Kidney (tissue), 14 donors: ENCODE data around the gene CDK3. TPM values are rescaled to one million over a fixed set of nuclear protein-coding genes. Genes with fewer than 3 reads are reported as not detected.
A peak's percentile ranks its signal among the peaks of the same experiment; 100 is the strongest.

Source experiments
- DNase-seq, 5 donors: peaks; one replicate each; pipeline ENCODE4 v3.0.0-alpha.2; 2013 to 2020
- FAIRE-seq: peaks from 2 replicates; lab custom pipeline; 2012; peaks lifted over from hg19 to GRCh38; lab: Jason Lieb, UNC
- H3K27ac ChIP-seq, 2 donors: one replicate each; pipeline ENCODE4 v1.7.0; 2013; ENCODE audit warnings: low read depth in 2 of 2, low read length in 2 of 2, inconsistent platforms in 1 of 2
- H3K27me3 ChIP-seq: one replicate; pipeline ENCODE4 v1.7.1; 2013; ENCODE audit warnings: low read length, inconsistent platforms; ENCODE audit not compliant: control insufficient read depth, insufficient read depth
- H3K36me3 ChIP-seq, 3 donors: one replicate each; pipeline versions ENCODE4 v1.7.0 to v1.7.1; 2013; ENCODE audit warnings: low read length in 3 of 3, control low read depth in 1 of 3, inconsistent platforms in 1 of 3; ENCODE audit not compliant: insufficient read depth in 3 of 3, control insufficient read depth in 2 of 3
- H3K4me1 ChIP-seq, 3 donors: one replicate each; pipeline versions ENCODE4 v1.7.0 to v1.7.1; 2013; ENCODE audit warnings: low read length in 3 of 3, inconsistent platforms in 1 of 3, low read depth in 1 of 3; ENCODE audit not compliant: control insufficient read depth in 2 of 3, insufficient read depth in 2 of 3
- H3K4me3 ChIP-seq, 3 donors: one replicate each; pipeline versions ENCODE4 v1.7.0 to v1.8.1; 2013; ENCODE audit warnings: low read length in 3 of 3, control low read depth in 1 of 3, inconsistent platforms in 1 of 3
- H3K9ac ChIP-seq, 3 donors: one replicate each; pipeline versions ENCODE4 v1.7.0 to v1.7.1; 2013; ENCODE audit warnings: low read length in 3 of 3, control low read depth in 1 of 3, inconsistent platforms in 1 of 3
- H3K9me3 ChIP-seq, 3 donors: one replicate each; pipeline versions ENCODE4 v1.7.0 to v1.7.1; 2013; ENCODE audit warnings: low read length in 3 of 3, control low read depth in 1 of 3, inconsistent platforms in 1 of 3; ENCODE audit not compliant: control insufficient read depth in 2 of 3, insufficient read depth in 1 of 3
- CTCF ChIP-seq: IDR thresholded peaks from 3 replicates; pipeline ENCODE4 v1.5.1; 2012; ENCODE audit warnings: mild to moderate bottlenecking, moderate library complexity, borderline replicate concordance; ENCODE audit not compliant: insufficient read depth; ENCODE audit errors: extremely low read depth
- intact Hi-C: fragments of 100-400 bp; cut with DNase I; formaldehyde crosslinking; loops from one replicate; pipeline ENCODE4 v1.11.1; 2022
- polyA plus RNA-seq: library from polyadenylated mRNA; stranded (reverse); fragments of 350-450 nt; fragmentation: Illumina TruSeq; extraction: RNeasy Lipid Tissue Mini Kit (QIAGEN cat#74804); gene quantifications from one replicate; pipeline ENCODE4 v1.2.3, GENCODE V29; 2014; ENCODE audit warnings: low read depth, low replicate concordance; ENCODE audit not compliant: insufficient read depth
- total RNA-seq: library from RNA; stranded (reverse); fragmentation: NEBNext Ultra II Directional; extraction: Animal tissue kit (Norgen Biotek cat#: 25700); gene quantifications from one replicate; pipeline ENCODE4 v1.2.1, GENCODE V29; 2021
- donor health status: control.
- donor health status: control.
- donor health status: control.
- donor health status: control.
- donor health status: control.
- donor health status: DM: yes; HTN: yes; CAD: no.
- donor health status: Normal renal cell carcinoma (clear cell type).

CDK3 gene
- total and polyA plus RNA-seq, 2 donors from 2014 or later, result 7.1 to 7.4 TPM

GRCh38 chr17:76013377-76013932, 12.8 kb downstream of the CDK3 start:
- no peak for TF ChIP-seq CTCF
- no peak for FAIRE-seq
- no peaks in the 10 kb centered on the region for H3K4me1 ChIP-seq
- H3K9me3 ChIP-seq, result no peaks in the 10 kb centered on the region
- peaks cover 0 to 7% (median 4%) of the 10 kb centered on the region in 3 donors for H3K36me3 ChIP-seq
- H3K4me3 ChIP-seq, result no peak overlapping the region
- H3K27ac ChIP-seq, result no peak overlapping the region
- no peak for DNase-seq
- H3K9ac ChIP-seq, result no peak overlapping the region
- no peaks in the 10 kb centered on the region for H3K27me3 ChIP-seq
- intact Hi-C loops, result loop anchor here (10.0 kb wide), 1 partner anchor 271 kb away; no protein-coding TSS in a partner anchor

GRCh38 chr17:76014100-76014924, 13.7 kb downstream of the CDK3 start:
- Histone ChIP-seq H3K9ac (no peak overlapping the region), H3K36me3 (peaks cover 0 to 6% (median 4%) of the 10 kb centered on the region in 3 donors), H3K27ac (no peak overlapping the region), H3K9me3 (no peaks in the 10 kb centered on the region), H3K4me1 (no peaks in the 10 kb centered on the region), H3K27me3 (no peaks in the 10 kb centered on the region), H3K4me3 (no peak overlapping the region)
- TF ChIP-seq CTCF, result peak; percentile 95
- FAIRE-seq (no peak), DNase-seq (peak; percentile 86 to 90 (median 88))
- intact Hi-C loops, result loop anchor here (10.0 kb wide), 1 partner anchor 270 kb away; no protein-coding TSS in a partner anchor

- H3K9ac ChIP-seq, result no peak overlapping the region
- no peaks in the 10 kb centered on the region for H3K9me3 ChIP-seq
- H3K36me3 ChIP-seq, result peaks cover 0 to 4% (median under 1%) of the 10 kb centered on the region in 3 donors
- no peak for DNase-seq
- intact Hi-C loops, result loop anchor here (10.0 kb wide), 1 partner anchor 270 kb away; no protein-coding TSS in a partner anchor
- FAIRE-seq, result no peak
- no peaks in the 10 kb centered on the region for H3K27me3 ChIP-seq
- no peak overlapping the region for H3K27ac ChIP-seq
- H3K4me1 ChIP-seq, result no peaks in the 10 kb centered on the region
- no peak for TF ChIP-seq CTCF
- H3K4me3 ChIP-seq, result no peak overlapping the region
Observed at GRCh38 chr17:76014925-76015261, 14.2 kb downstream of the CDK3 start.
